ENCODE measurements around the gene APBB2. TPM values are rescaled to one million over a fixed set of nuclear protein-coding genes. Genes with fewer than 3 reads are reported as not detected.

APBB2 gene
- total and polyA plus RNA-seq, 9 donors = 27.3 to 50.6 (median 36.8) TPM

DNA sequence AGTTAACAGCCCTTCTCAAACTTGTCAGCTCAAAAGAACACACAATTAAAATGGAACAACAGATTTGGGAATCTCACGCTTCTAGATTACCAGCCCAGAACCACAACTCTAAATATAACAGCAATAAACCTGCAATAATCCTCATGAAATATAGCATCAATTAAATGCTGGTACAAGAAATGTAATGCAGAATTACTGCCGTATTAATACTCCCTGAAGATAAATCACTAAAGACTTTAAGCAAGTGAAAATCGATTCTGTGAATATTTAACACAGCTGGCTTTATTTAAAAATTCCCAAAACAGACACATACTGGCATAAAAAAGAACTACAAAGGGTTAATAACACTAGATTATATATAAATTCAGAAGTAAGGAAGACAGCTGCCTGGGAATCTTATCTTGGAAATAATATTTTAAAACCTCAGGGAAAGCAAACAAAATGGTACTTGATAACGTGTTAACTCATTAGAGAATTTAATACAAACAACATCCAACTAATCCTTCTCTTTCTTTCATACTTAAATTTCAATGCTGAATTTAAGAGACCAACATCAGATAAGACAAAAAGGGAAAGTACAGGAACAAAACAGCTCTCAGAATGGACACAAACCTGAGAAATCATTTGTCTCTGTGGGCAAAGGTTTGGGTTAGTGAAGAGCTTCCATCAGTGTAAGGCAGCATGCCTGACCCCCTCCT is 34.7 kb downstream of the APBB2 start:
- DNase-seq = no peak
- Histone ChIP-seq H3K9me3 (replicated peaks; ENCODE audit: control insufficient read depth, low read depth, low read length) (peaks cover 2% of the 10 kb centered on the region), H3K27ac (ENCODE audit: low read length) (no peak overlapping the region), H3K4me3 (ENCODE audit: low read length) (no peak overlapping the region), H3K36me3 (ENCODE audit: control insufficient read depth, insufficient read depth, low read length) (no peaks in the 10 kb centered on the region), H3K4me1 (ENCODE audit: control insufficient read depth, insufficient read depth, low read length) (peaks cover 8% of the 10 kb centered on the region), H3K27me3 (ENCODE audit: control insufficient read depth, insufficient read depth, low read length) (no peaks in the 10 kb centered on the region)
- WGBS (ENCODE audit: insufficient coverage) = no CpG with 5 or more reads among the region's 4 CpGs

DNA sequence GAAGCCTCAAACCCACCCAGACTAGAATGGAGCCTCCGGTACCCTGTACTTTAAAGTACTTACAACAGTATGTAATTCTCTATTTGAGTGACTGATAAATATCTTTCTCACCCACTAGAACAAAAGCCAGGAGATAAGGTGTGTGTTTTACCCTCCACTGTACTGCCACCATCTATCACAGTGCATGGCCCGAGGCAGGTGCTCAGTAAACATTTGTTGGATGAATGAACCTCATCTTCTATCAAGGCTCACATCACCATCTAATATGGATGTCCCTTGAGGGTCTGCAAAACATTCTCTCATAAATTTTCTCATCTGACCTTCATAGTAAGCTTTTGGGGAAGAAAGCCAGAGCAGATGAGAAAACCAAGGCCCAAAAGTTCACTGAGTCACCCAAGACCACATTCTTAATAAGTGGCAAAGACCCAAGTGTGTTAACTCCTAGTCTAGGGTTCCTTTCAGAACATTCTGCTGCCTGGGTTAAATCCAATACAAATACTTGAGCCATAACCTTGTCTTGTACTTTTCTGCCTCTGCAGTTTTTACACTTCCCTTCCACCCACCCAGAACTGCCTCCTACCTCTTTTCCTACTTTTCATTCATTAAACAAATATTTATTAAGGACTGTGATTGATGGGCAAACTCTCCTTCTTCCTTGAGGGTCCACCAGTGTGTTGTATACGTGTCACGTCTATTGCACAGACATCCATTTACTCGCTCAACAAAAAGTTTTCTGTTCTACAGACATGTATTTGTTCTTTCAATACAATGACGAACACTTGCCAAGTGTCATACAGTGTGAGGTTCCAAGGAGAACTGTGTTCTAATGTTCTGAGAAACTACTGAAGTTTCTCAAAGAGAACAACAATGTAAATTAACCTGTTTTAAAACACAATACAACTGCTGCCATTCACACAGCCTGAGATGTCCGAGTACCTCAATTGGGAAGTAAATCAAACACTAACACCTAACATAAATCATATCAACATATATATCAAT is 35.7 kb downstream of the APBB2 start:
- peaks cover 8% of the 10 kb centered on the region for H3K4me1 ChIP-seq (ENCODE audit: control insufficient read depth, insufficient read depth, low read length)
- 100% methylated on average over 1 of the region's 7 CpGs for WGBS (ENCODE audit: insufficient coverage)
- peaks cover 2% of the 10 kb centered on the region for H3K9me3 ChIP-seq (replicated peaks; ENCODE audit: control insufficient read depth, low read depth, low read length)
- no peak overlapping the region for H3K27ac ChIP-seq (ENCODE audit: low read length)
- H3K27me3 ChIP-seq (ENCODE audit: control insufficient read depth, insufficient read depth, low read length) = no peaks in the 10 kb centered on the region
- no peak overlapping the region for H3K4me3 ChIP-seq (ENCODE audit: low read length)
- H3K36me3 ChIP-seq (ENCODE audit: control insufficient read depth, insufficient read depth, low read length) = no peaks in the 10 kb centered on the region
- DNase-seq = peak; percentile 61

DNA sequence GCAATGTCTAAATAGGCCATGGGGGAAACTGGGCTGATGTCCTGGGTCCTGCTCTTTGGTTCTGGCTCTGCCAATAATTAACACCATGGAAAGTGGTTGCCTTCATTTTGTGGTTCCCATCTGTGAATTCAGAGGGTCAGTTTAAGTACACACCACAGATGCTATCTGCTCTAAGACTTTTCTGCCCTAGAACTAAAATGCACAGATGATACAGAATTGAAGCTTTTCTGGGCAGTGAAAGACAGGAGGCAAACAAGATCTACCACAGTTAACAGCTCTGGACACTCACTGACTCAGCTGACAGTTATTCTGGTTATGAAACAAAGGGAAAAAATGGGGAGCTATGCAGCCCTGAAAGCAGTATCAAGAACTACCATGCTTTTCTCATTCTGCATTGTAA is 37.3 kb downstream of the APBB2 start:
- no peaks in the 10 kb centered on the region for H3K36me3 ChIP-seq (ENCODE audit: control insufficient read depth, insufficient read depth, low read length)
- peaks cover 8% of the 10 kb centered on the region for H3K4me1 ChIP-seq (ENCODE audit: control insufficient read depth, insufficient read depth, low read length)
- peaks cover under 1% of the 10 kb centered on the region for H3K9me3 ChIP-seq (replicated peaks; ENCODE audit: control insufficient read depth, low read depth, low read length)
- H3K27me3 ChIP-seq (ENCODE audit: control insufficient read depth, insufficient read depth, low read length) = no peaks in the 10 kb centered on the region
- peak; percentile 60 for DNase-seq
- H3K27ac ChIP-seq (ENCODE audit: low read length) = peak overlapping the region; percentile 50
- no peak overlapping the region for H3K4me3 ChIP-seq (ENCODE audit: low read length)

DNA sequence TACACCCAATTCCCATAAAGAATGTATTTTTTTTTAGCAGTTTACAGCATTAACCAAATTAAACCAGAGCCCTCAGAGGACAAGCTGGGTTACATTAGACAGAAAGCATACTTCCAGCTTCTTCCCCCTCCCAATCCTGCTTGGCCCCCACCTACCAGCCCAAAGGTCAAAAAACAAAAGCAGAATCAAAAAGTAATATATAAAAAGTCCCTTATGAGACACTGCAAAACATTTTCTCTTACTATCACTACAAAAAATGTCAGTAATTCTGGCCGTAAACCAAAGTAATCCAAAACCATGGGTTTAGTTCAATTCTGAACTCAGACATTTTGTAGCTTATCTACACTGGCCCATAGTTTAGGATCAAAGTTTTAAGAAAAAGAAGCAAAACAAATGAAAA is 38.0 kb downstream of the APBB2 start:
- no peak overlapping the region for H3K4me3 ChIP-seq (ENCODE audit: low read length)
- no CpG with 5 or more reads among the region's 1 CpG for WGBS (ENCODE audit: insufficient coverage)
- no peaks in the 10 kb centered on the region for H3K27me3 ChIP-seq (ENCODE audit: control insufficient read depth, insufficient read depth, low read length)
- peak; percentile 75 for DNase-seq
- no peaks in the 10 kb centered on the region for H3K9me3 ChIP-seq (replicated peaks; ENCODE audit: control insufficient read depth, low read depth, low read length)
- peak overlapping the region; percentile 50 for H3K27ac ChIP-seq (ENCODE audit: low read length)
- H3K36me3 ChIP-seq (ENCODE audit: control insufficient read depth, insufficient read depth, low read length) = no peaks in the 10 kb centered on the region
- H3K4me1 ChIP-seq (ENCODE audit: control insufficient read depth, insufficient read depth, low read length) = peaks cover 8% of the 10 kb centered on the region

DNA sequence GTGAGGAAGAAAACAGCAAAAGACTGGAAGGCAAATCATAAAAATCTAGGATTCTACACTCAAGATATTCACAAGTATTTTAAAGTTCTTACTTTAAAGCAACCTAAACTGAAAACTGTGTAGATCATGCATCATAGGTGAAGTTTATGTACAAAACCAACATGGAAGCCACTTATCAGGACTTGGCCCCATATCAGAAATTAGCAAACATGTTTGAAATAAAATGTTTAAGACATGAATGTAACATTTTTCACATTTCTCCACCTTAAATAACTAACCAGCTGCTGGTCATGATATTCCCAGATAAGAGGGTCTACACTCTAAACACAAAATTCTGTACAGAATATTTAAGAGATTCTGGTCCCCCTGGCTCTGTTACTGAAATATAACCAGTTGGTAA is 38.5 kb downstream of the APBB2 start:
- no peaks in the 10 kb centered on the region for H3K27me3 ChIP-seq (ENCODE audit: control insufficient read depth, insufficient read depth, low read length)
- no peaks in the 10 kb centered on the region for H3K36me3 ChIP-seq (ENCODE audit: control insufficient read depth, insufficient read depth, low read length)
- H3K4me3 ChIP-seq (ENCODE audit: low read length) = no peak overlapping the region
- peak overlapping the region; percentile 18 for H3K27ac ChIP-seq (ENCODE audit: low read length)
- peaks cover 8% of the 10 kb centered on the region for H3K4me1 ChIP-seq (ENCODE audit: control insufficient read depth, insufficient read depth, low read length)
- no peaks in the 10 kb centered on the region for H3K9me3 ChIP-seq (replicated peaks; ENCODE audit: control insufficient read depth, low read depth, low read length)
- DNase-seq = no peak

DNA sequence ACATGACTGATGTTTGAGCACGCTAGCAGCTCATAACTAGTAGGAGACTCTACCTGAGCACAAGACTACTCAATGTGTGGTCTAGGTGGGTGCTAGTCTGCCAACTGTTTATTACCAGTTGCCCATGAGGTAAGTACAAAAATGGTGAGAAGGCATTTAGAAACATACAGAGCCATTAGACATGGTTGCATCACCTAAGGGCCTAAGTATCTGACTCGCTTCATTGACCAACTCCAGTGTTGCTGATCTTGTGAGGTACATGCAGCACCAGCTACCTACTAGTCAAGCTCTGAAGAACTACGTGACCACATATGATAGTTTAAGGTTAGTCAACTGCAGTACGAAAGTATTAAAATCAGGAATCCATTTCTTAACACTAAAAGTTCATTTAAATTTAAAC is 39.9 kb downstream of the APBB2 start:
- Histone ChIP-seq H3K4me1 (ENCODE audit: control insufficient read depth, insufficient read depth, low read length) (peaks cover 8% of the 10 kb centered on the region), H3K4me3 (ENCODE audit: low read length) (no peak overlapping the region), H3K27me3 (ENCODE audit: control insufficient read depth, insufficient read depth, low read length) (no peaks in the 10 kb centered on the region), H3K27ac (ENCODE audit: low read length) (no peak overlapping the region), H3K9me3 (replicated peaks; ENCODE audit: control insufficient read depth, low read depth, low read length) (no peaks in the 10 kb centered on the region), H3K36me3 (ENCODE audit: control insufficient read depth, insufficient read depth, low read length) (no peaks in the 10 kb centered on the region)
- no CpG with 5 or more reads among the region's 4 CpGs for WGBS (ENCODE audit: insufficient coverage)
- no peak for DNase-seq

DNA sequence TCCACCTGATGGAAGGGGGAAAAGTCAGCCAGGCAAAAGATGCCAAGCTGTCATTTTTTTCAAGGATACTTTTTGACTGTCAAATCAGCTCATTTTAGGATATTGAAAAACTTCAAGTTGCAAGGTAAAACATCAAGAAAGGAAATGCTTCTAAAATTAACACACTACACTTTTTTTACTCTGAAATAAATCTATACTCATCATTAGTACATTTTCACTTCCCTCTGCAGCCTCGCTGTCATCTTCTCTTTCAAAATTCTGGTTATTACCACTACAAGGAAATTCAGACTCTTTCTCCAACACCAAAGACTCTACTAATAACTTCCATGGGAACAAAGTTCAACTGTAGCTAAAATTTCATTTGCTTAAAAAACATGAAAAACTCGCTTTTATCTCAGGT is 41.6 kb downstream of the APBB2 start:
- H3K36me3 ChIP-seq (ENCODE audit: control insufficient read depth, insufficient read depth, low read length) = no peaks in the 10 kb centered on the region
- no peak overlapping the region for H3K4me3 ChIP-seq (ENCODE audit: low read length)
- H3K27me3 ChIP-seq (ENCODE audit: control insufficient read depth, insufficient read depth, low read length) = no peaks in the 10 kb centered on the region
- H3K27ac ChIP-seq (ENCODE audit: low read length) = no peak overlapping the region
- no peaks in the 10 kb centered on the region for H3K9me3 ChIP-seq (replicated peaks; ENCODE audit: control insufficient read depth, low read depth, low read length)
- peaks cover 3% of the 10 kb centered on the region for H3K4me1 ChIP-seq (ENCODE audit: control insufficient read depth, insufficient read depth, low read length)
- no peak for DNase-seq
- WGBS (ENCODE audit: insufficient coverage) = 77% methylated on average over 2 of the region's 2 CpGs

DNA sequence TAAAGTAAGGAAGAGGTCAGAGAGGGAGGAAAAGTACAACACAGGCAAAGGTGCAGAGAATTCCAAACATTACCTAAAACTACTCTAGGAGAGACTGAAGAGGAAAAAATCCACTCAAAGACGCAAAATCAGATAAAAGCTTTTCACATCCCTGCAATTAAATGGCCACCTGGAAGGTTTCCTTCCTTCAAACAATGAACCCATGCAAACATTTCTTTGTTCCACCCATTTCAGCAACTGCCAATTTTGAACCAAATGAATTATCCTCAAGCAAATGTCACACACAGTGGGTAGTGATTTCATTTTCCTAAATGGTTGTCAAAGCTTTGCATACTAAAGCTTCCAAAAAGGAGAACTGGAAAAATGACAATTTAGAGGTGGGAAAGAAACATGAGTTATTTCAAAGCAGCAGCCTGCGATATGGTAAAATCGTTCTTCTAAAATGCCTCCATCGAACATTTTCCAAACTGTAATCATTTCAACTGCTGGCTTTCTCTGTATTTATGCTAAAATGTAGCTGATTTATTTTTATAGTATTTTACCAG is 45.0 kb downstream of the APBB2 start:
- no peaks in the 10 kb centered on the region for H3K27me3 ChIP-seq (ENCODE audit: control insufficient read depth, insufficient read depth, low read length)
- H3K27ac ChIP-seq (ENCODE audit: low read length) = no peak overlapping the region
- H3K36me3 ChIP-seq (ENCODE audit: control insufficient read depth, insufficient read depth, low read length) = peaks cover 4% of the 10 kb centered on the region
- H3K4me3 ChIP-seq (ENCODE audit: low read length) = no peak overlapping the region
- no peaks in the 10 kb centered on the region for H3K9me3 ChIP-seq (replicated peaks; ENCODE audit: control insufficient read depth, low read depth, low read length)
- DNase-seq = peak; percentile 73
- no peaks in the 10 kb centered on the region for H3K4me1 ChIP-seq (ENCODE audit: control insufficient read depth, insufficient read depth, low read length)
- no CpG with 5 or more reads among the region's 4 CpGs for WGBS (ENCODE audit: insufficient coverage)

DNA sequence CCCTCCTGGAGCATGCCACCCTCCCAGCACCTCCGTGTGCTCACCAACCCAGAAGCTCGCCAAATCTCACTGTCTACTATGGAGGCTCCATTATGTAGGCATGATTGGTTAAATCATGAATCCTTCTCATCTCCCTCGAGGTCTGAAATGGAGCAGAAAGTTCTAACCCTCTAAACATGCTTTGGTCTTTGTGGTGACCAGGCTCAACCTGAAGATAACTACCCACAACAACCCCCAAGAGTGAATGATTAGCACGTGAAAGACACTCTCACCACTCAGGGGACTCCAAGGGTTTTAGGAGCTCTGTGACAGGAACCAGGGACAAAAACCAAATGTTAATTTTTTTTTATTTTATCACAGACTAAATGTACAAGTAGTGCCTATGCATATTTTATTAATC is 47.2 kb downstream of the APBB2 start:
- WGBS (ENCODE audit: insufficient coverage) = 100% methylated on average over 1 of the region's 4 CpGs
- Histone ChIP-seq H3K27ac (ENCODE audit: low read length) (no peak overlapping the region), H3K4me1 (ENCODE audit: control insufficient read depth, insufficient read depth, low read length) (no peaks in the 10 kb centered on the region), H3K27me3 (ENCODE audit: control insufficient read depth, insufficient read depth, low read length) (no peaks in the 10 kb centered on the region), H3K4me3 (ENCODE audit: low read length) (no peak overlapping the region), H3K9me3 (replicated peaks; ENCODE audit: control insufficient read depth, low read depth, low read length) (no peaks in the 10 kb centered on the region), H3K36me3 (ENCODE audit: control insufficient read depth, insufficient read depth, low read length) (peaks cover 4% of the 10 kb centered on the region)
- no peak for DNase-seq

DNA sequence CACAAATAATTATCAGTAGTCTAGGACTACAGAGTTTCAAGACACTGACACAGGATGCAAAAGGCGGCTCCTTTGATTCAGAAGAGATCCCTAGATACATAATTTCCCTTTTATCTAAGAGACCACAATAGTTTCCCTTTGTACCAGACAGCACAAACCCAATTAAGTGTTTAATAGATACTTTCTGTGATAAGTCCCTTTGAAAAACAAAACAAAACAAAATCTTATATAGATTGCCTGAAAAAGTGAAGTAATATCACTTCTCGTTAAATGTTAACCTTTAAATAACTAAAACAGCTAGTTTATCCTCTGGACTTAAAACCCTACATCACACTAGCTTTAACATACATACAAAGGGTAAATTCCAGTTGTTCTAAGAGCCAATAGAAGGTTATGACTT is 49.9 kb downstream of the APBB2 start:
- Histone ChIP-seq H3K4me3 (ENCODE audit: low read length) (no peak overlapping the region), H3K27me3 (ENCODE audit: control insufficient read depth, insufficient read depth, low read length) (no peaks in the 10 kb centered on the region), H3K27ac (ENCODE audit: low read length) (no peak overlapping the region), H3K4me1 (ENCODE audit: control insufficient read depth, insufficient read depth, low read length) (no peaks in the 10 kb centered on the region), H3K9me3 (replicated peaks; ENCODE audit: control insufficient read depth, low read depth, low read length) (no peaks in the 10 kb centered on the region), H3K36me3 (ENCODE audit: control insufficient read depth, insufficient read depth, low read length) (peaks cover 4% of the 10 kb centered on the region)
- WGBS (ENCODE audit: insufficient coverage) = no CpG with 5 or more reads among the region's 2 CpGs
- DNase-seq = no peak

Data from muscle of leg (tissue), 11 donors.